ENCODE measurements around the gene KCNH4.

DNA sequence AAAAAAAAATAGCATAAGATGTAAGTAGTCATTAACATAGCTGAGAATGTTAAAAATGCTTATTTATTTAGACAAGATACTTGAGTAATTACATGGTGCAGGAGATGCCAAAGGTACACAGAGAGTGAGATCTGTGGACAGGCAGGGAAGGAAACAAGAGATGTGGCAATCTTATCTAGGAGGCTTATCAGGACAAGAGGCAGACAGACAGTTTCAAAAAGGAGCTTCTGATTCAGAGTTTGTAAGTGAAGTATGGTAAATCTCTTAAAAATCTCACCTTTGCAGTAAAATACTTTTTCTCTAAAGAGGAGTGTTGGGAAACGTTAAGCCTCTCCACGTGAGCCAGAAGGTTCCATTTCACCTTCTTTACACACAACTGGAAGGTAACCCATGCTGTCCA, 33.2 kb upstream of the KCNH4 start:
- TF ChIP-seq CTCF (IDR thresholded peaks at IDR 0.05; ENCODE audit: borderline replicate concordance, extremely low read depth, low read length, poor library complexity, severe bottlenecking) (no peak), EZH2 (IDR thresholded peaks at IDR 0.05; ENCODE audit: borderline replicate concordance, low read depth, low read length, severe bottlenecking) (no peak)

Data from DND-41 (cell line).